GM12873 (cell line): ENCODE data around the gene CENPQ.

Experiments used
- CTCF ChIP-seq: IDR thresholded peaks from 2 replicates; pipeline ENCODE4 v1.5.1; 2012; ENCODE audit warnings: low read depth, mild to moderate bottlenecking, moderate library complexity, low read length, control low read depth; ENCODE audit not compliant: insufficient read depth; ENCODE audit errors: missing control alignments

CENPQ gene

GRCh38 chr6:49479308-49479970, 16.3 kb downstream of the CENPQ start:
- TF ChIP-seq CTCF, result no peak

- no peak for TF ChIP-seq CTCF
Observed at GRCh38 chr6:49490633-49491032, 27.5 kb downstream of the CENPQ start.

- TF ChIP-seq CTCF, result no peak
Observed at GRCh38 chr6:49497304-49497703, 34.1 kb downstream of the CENPQ start.

GRCh38 chr6:49499126-49499525, 36.0 kb downstream of the CENPQ start:
- TF ChIP-seq CTCF, result no peak

GRCh38 chr6:49499623-49500022, 36.5 kb downstream of the CENPQ start, which contains the start of gene GLYATL3:
Gene GLYATL3, plus strand, starts transcription at chr6:49499923. Its CDS starts 12,068 bp downstream, at chr6:49511991.
- TF ChIP-seq CTCF, result no peak

GRCh38 chr6:49504666-49505065, 41.5 kb downstream of the CENPQ start:
- no peak for TF ChIP-seq CTCF

GRCh38 chr6:49506569-49507111, 43.5 kb downstream of the CENPQ start:
- no peak for TF ChIP-seq CTCF
